Measurements from ENCODE around the gene SRSF11. TPM values are rescaled to one million over a fixed set of nuclear protein-coding genes. Genes with fewer than 3 reads are reported as not detected.
"Not testable (repeated sequence)": the region's sequence is repeated elsewhere in the genome, so short reads cannot be mapped to it uniquely, and the experiment has no call there.

Gene SRSF11
- 119 to 236 TPM (median 234 TPM) in 3 replicates for polyA plus RNA-seq
- polyA plus RNA-seq (2011; ENCODE audit: low read depth) = 250 TPM
- polyA plus RNA-seq (2011; cell fraction: cytosol; rRNA removed) = 52.0 and 63.7 TPM in 2 replicates
- polyA plus RNA-seq (2011; cell fraction: nucleus; rRNA removed) = 399 and 511 TPM in 2 replicates
- polyA plus RNA-seq (2012; ENCODE audit: low replicate concordance) = 84.8 and 100 TPM in 2 replicates
- polyA minus RNA-seq = 104 to 189 TPM (median 172 TPM) in 3 replicates
- 49.5 TPM for polyA minus RNA-seq (2011; cell fraction: cytosol; rRNA and poly(A)+ RNA removed)
- 146 and 228 TPM in 2 replicates for polyA minus RNA-seq (2011; cell fraction: nucleus; rRNA and poly(A)+ RNA removed)

GRCh38 chr1:70221238-70222121, at the start of gene SRSF11:
Gene SRSF11, plus strand, starts transcription at chr1:70221380. Its CDS starts 257 bp downstream, at chr1:70221637.
- FAIRE-seq (peak; percentile 9), DNase-seq (ENCODE audit: low read depth, low spot score) (no peak)
- Histone ChIP-seq H3K27ac (ENCODE audit: control insufficient read depth, insufficient read depth, low read length) (peak within 1 kb of the TSS; percentile 96), H4K20me1 (ENCODE audit: control insufficient read depth, extremely low read depth, insufficient read depth, low read length) (no peaks in the 10 kb centered on the region), H3K4me1 (ENCODE audit: control insufficient read depth, extremely low read depth, insufficient read depth, low read length) (peaks cover 22% of the 10 kb centered on the region), H3K79me2 (ENCODE audit: control insufficient read depth, insufficient read depth, low read length) (peaks cover 90% of the 10 kb centered on the region), H3K9ac (ENCODE audit: control insufficient read depth, extremely low read depth, insufficient read depth, low read length) (peak within 1 kb of the TSS; percentile 98), H3K9me3 (ENCODE audit: control insufficient read depth, low read depth, low read length) (no peaks in the 10 kb centered on the region), H2AFZ (ENCODE audit: control insufficient read depth, low read length) (peak within 1 kb of the TSS; percentile 93), H3K4me3 (ENCODE audit: control insufficient read depth in 2 of 3, extremely low read depth in 1 of 3, insufficient read depth in 2 of 3, low read depth in 1 of 3, low read length in 3 of 3) (peak within 1 kb of the TSS; percentile 75 to 99 (median 89)), H3K36me3 (ENCODE audit: control insufficient read depth in 2 of 2, extremely low read depth in 1 of 2, insufficient read depth in 2 of 2, low read length in 2 of 2) (peaks cover 8 to 15% of the 10 kb centered on the region in 2 experiments), H3K4me2 (ENCODE audit: control insufficient read depth, extremely low read depth, insufficient read depth, low read depth, low read length) (peak within 1 kb of the TSS; percentile 97), H3K9me1 (ENCODE audit: control insufficient read depth, extremely low read depth, insufficient read depth, low read length) (no peaks in the 10 kb centered on the region), H3K27me3 (ENCODE audit: control insufficient read depth, extremely low read depth, insufficient read depth, low read length) (no peaks in the 10 kb centered on the region)
- dilution Hi-C loops (cut with MboI; ENCODE audit: extremely low pct_ligation_motif_present, low sequenced_read_pairs) = no loop called here
- TF ChIP-seq CTCF (optimal IDR thresholded peaks at IDR 0.05 in 1 of 3, IDR thresholded peaks at IDR 0.05 in 1 of 3, conservative IDR thresholded peaks at IDR 0.05 in 1 of 3; ENCODE audit: extremely low read depth in 1 of 3, insufficient read depth in 2 of 3, low read length in 3 of 3) (no peak), EZH2 (IDR thresholded peaks at IDR 0.05; ENCODE audit: low read length) (no peak)

- no peaks in the 10 kb centered on the region for H4K20me1 ChIP-seq (ENCODE audit: control insufficient read depth, extremely low read depth, insufficient read depth, low read length)
- TF ChIP-seq CTCF (optimal IDR thresholded peaks at IDR 0.05 in 1 of 3, IDR thresholded peaks at IDR 0.05 in 1 of 3, conservative IDR thresholded peaks at IDR 0.05 in 1 of 3; ENCODE audit: extremely low read depth in 1 of 3, insufficient read depth in 2 of 3, low read length in 3 of 3) (no peak), EZH2 (IDR thresholded peaks at IDR 0.05; ENCODE audit: low read length) (no peak)
- dilution Hi-C loops (cut with MboI; ENCODE audit: extremely low pct_ligation_motif_present, low sequenced_read_pairs) = no loop called here
- no peaks in the 10 kb centered on the region for H3K79me2 ChIP-seq (ENCODE audit: control insufficient read depth, insufficient read depth, low read length)
- no peaks in the 10 kb centered on the region for H3K9me1 ChIP-seq (ENCODE audit: control insufficient read depth, extremely low read depth, insufficient read depth, low read length)
- H2AFZ ChIP-seq (ENCODE audit: control insufficient read depth, low read length) = no peak overlapping the region
- H3K9me3 ChIP-seq (ENCODE audit: control insufficient read depth, low read depth, low read length) = no peaks in the 10 kb centered on the region
- H3K36me3 ChIP-seq (ENCODE audit: control insufficient read depth in 2 of 2, extremely low read depth in 1 of 2, insufficient read depth in 2 of 2, low read length in 2 of 2) = no peaks in the 10 kb centered on the region
- no peaks in the 10 kb centered on the region for H3K27me3 ChIP-seq (ENCODE audit: control insufficient read depth, extremely low read depth, insufficient read depth, low read length)
- no peak overlapping the region for H3K4me3 ChIP-seq (ENCODE audit: control insufficient read depth in 2 of 3, extremely low read depth in 1 of 3, insufficient read depth in 2 of 3, low read depth in 1 of 3, low read length in 3 of 3)
- no peak overlapping the region for H3K27ac ChIP-seq (ENCODE audit: control insufficient read depth, insufficient read depth, low read length)
- H3K4me1 ChIP-seq (ENCODE audit: control insufficient read depth, extremely low read depth, insufficient read depth, low read length) = no peaks in the 10 kb centered on the region
- DNase-seq (ENCODE audit: low read depth, low spot score) = no peak
- no peak overlapping the region for H3K9ac ChIP-seq (ENCODE audit: control insufficient read depth, extremely low read depth, insufficient read depth, low read length)
- peak; percentile 34 for FAIRE-seq
- no peak overlapping the region for H3K4me2 ChIP-seq (ENCODE audit: control insufficient read depth, extremely low read depth, insufficient read depth, low read depth, low read length)
These were observed 49.7 kb upstream of the SRSF11 start for GRCh38 chr1:70171512-70171911.

- H3K36me3 ChIP-seq (ENCODE audit: control insufficient read depth in 2 of 2, extremely low read depth in 1 of 2, insufficient read depth in 2 of 2, low read length in 2 of 2); H3K79me2 ChIP-seq (ENCODE audit: control insufficient read depth, insufficient read depth, low read length); H3K9me1 ChIP-seq (ENCODE audit: control insufficient read depth, extremely low read depth, insufficient read depth, low read length); H3K9ac ChIP-seq (ENCODE audit: control insufficient read depth, extremely low read depth, insufficient read depth, low read length); H3K9me3 ChIP-seq (ENCODE audit: control insufficient read depth, low read depth, low read length); H3K4me3 ChIP-seq (ENCODE audit: control insufficient read depth in 2 of 3, extremely low read depth in 1 of 3, insufficient read depth in 2 of 3, low read depth in 1 of 3, low read length in 3 of 3); H3K4me1 ChIP-seq (ENCODE audit: control insufficient read depth, extremely low read depth, insufficient read depth, low read length); dilution Hi-C loops (cut with MboI; ENCODE audit: extremely low pct_ligation_motif_present, low sequenced_read_pairs); H2AFZ ChIP-seq (ENCODE audit: control insufficient read depth, low read length); H3K4me2 ChIP-seq (ENCODE audit: control insufficient read depth, extremely low read depth, insufficient read depth, low read depth, low read length); H3K27me3 ChIP-seq (ENCODE audit: control insufficient read depth, extremely low read depth, insufficient read depth, low read length); DNase-seq (ENCODE audit: low read depth, low spot score); H4K20me1 ChIP-seq (ENCODE audit: control insufficient read depth, extremely low read depth, insufficient read depth, low read length); FAIRE-seq; H3K27ac ChIP-seq (ENCODE audit: control insufficient read depth, insufficient read depth, low read length): not testable (repeated sequence)
These were observed 36.0 kb upstream of the SRSF11 start for GRCh38 chr1:70185181-70185580.

Measured in keratinocyte (primary cell).